ENCODE results near the gene LAPTM5.

GRCh38 chr1:30746212-30747032 lies 11.2 kb downstream of the LAPTM5 start:
- no peak for TF ChIP-seq SP1 (IDR thresholded peaks at IDR 0.05)
- no peak for TF ChIP-seq ARNT (IDR thresholded peaks at IDR 0.05)
- TF ChIP-seq BHLHE40 (IDR thresholded peaks at IDR 0.05; ENCODE audit: borderline replicate concordance) = no peak
- TF ChIP-seq HDGF (IDR thresholded peaks at IDR 0.05; ENCODE audit: borderline replicate concordance) = no peak
- no peak for TF ChIP-seq FOXK2 (IDR thresholded peaks at IDR 0.05)
- TF ChIP-seq SUZ12 (IDR thresholded peaks at IDR 0.05) = no peak
- TF ChIP-seq L3MBTL2 (conservative IDR thresholded peaks at IDR 0.05) = no peak
- no peak for TF ChIP-seq FOXA1 (IDR thresholded peaks at IDR 0.05)
- no peak for TF ChIP-seq NFRKB (IDR thresholded peaks at IDR 0.05)
- no peak for TF ChIP-seq ELF4 (IDR thresholded peaks at IDR 0.05)
- no peak for TF ChIP-seq CTBP1 (IDR thresholded peaks at IDR 0.05; ENCODE audit: borderline replicate concordance)
- no peak for TF ChIP-seq FOXM1 (IDR thresholded peaks at IDR 0.05; ENCODE audit: borderline replicate concordance)
- TF ChIP-seq TARDBP (IDR thresholded peaks at IDR 0.05) = no peak
- no peak for TF ChIP-seq ZNF384 (IDR thresholded peaks at IDR 0.05)

Data from HEK293T (cell line).